Right lobe of liver (tissue), 6 donors: ENCODE results near the gene HOXD1. TPM values are rescaled to one million over a fixed set of nuclear protein-coding genes. Genes with fewer than 3 reads are reported as not detected.

Source experiments
- ATAC-seq, 4 donors: fragments of 200-7000 bp; cut with Tn5 transposase; one replicate each; pipeline ENCODE4 v1.9.1; 2020; ENCODE audit warnings: mild to moderate bottlenecking in 4 of 4, moderate library complexity in 4 of 4
- DNase-seq, 3 donors: peaks; one replicate each; pipeline ENCODE4 v3.0.0-alpha.2; 2020
- H3K27ac ChIP-seq, 3 donors: fragments of 200-600 bp; one replicate each; pipeline ENCODE4 v1.8.0; 2022
- H3K27me3 ChIP-seq, 2 donors: fragments of 200-600 bp; one replicate each; pipeline ENCODE4 v1.8.0; 2022
- H3K36me3 ChIP-seq, 4 donors: fragments of 200-600 bp; sonication (generic) in 1 of 4; one replicate each; pipeline versions ENCODE4 v1.5.1 to v1.8.0; 2017 to 2022; ENCODE audit warnings: control low read depth in 1 of 4
- H3K4me1 ChIP-seq, 4 donors: fragments of 200-600 bp; sonication (generic) in 1 of 4; one replicate each; pipeline versions ENCODE4 v1.5.1 to v1.8.0; 2017 to 2022; ENCODE audit warnings: control low read depth in 1 of 4
- H3K4me3 ChIP-seq, 3 donors: fragments of 200-600 bp; one replicate each; pipeline ENCODE4 v1.8.0; 2022
- H3K9me3 ChIP-seq, 4 donors: fragments of 200-600 bp; sonication (generic) in 1 of 4; one replicate each; pipeline versions ENCODE4 v1.5.1 to v1.8.0; 2017 to 2022; ENCODE audit warnings: control low read depth in 1 of 4
- POLR2A ChIP-seq: fragments of 450-650 bp; IDR thresholded peaks from one replicate; pipeline ENCODE4 v1.6.1; 2017; ENCODE audit warnings: antibody characterized with exemption, mild to moderate bottlenecking
- WGBS: methylation state at CpG from one replicate; pipeline ENCODE4 v1.1.6; 2018; ENCODE audit warnings: low coverage, low lambda C conversion rate; ENCODE audit not compliant: insufficient coverage; ENCODE audit errors: missing lambda C conversion rate; 5-methylcytosine and 5-hydroxymethylcytosine counted together
- intact Hi-C, 2 donors: fragments of 100-400 bp; cut with DNase I; formaldehyde crosslinking; loops; one replicate each; pipeline versions ENCODE4 v1.11.2 to v1.14.1; 2022
- total RNA-seq, 6 experiments: library from RNA; depleted of rRNA in 2 of 6; stranded (reverse); fragments of >200 nt in 2 of 6; fragmentation: NEBNext Ultra II Directional in 3 of 6; extraction: Animal tissue kit (Norgen Biotek cat#: 25700) in 3 of 6; gene quantifications; one replicate each; pipeline versions ENCODE4 v1.1.0 to v1.2.4, GENCODE V29; 2016 to 2023
- TF ChIP-seq, protein P1 (sequence below), 4 donors: fragments of 200-600 bp in 3 of 4; fragments of 450-650 bp in 1 of 4; IDR thresholded peaks; one replicate each; pipeline versions ENCODE4 v1.5.1 to v1.8.0; 2016 to 2022; ENCODE audit warnings: antibody characterized with exemption in 4 of 4, mild to moderate bottlenecking in 2 of 4
- donor health status: DM: no; HTN: yes; CAD: no.
- donor health status: DM: no; HTN: no; CAD: no.
- donor health status: DM: no; HTN: no; CAD: no.
- donor health status: DM: no; HTN: yes; CAD: no.
- donor health status: DM: no; HTN: yes; CAD: no.

HOXD1 gene
- total RNA-seq, 6 experiments from 2014 or later: not detected

DNA sequence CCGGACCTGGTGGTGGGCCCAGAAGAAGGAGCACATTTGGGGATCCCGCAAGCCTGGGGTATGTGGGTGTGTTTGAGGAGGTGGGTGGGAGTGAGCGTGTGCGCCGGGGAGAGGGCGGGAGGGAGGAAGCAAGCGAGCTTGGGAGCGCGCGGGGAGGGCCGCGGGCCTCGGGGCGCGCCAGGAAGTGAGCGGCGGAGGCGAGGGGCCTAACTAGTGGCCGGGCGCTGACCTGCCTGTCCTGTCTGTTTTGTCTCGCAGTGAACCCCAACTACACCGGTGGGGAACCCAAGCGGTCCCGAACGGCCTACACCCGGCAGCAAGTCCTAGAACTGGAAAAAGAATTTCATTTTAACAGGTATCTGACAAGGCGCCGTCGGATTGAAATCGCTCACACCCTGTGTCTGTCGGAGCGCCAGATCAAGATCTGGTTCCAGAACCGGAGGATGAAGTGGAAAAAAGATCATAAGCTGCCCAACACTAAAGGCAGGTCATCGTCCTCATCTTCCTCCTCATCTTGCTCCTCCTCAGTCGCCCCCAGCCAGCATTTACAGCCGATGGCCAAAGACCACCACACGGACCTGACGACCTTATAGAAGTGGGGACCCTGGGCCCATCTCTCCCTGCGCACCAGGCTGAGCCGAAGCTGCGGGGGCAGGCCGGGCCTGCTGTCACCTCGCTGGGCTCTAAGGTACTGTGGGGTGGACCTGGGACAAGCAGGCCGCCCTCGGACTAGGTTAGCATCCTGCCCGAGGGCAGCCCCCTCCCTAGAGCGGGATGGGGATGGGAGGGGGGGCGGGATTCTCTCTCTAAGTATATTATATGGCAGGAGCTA, 35.9 kb upstream of the HOXD1 start:
- peaks cover 0 to 4% (median 0%) of the 10 kb centered on the region in 4 donors for H3K4me1 ChIP-seq
- H3K9me3 ChIP-seq: no peaks in the 10 kb centered on the region
- H3K27me3 ChIP-seq: peaks cover 0 to 82% of the 10 kb centered on the region in 2 donors
- 4% methylated on average over 23 of the region's 48 CpGs for WGBS
- intact Hi-C loops: no loop called here
- TF ChIP-seq, protein P1, sequence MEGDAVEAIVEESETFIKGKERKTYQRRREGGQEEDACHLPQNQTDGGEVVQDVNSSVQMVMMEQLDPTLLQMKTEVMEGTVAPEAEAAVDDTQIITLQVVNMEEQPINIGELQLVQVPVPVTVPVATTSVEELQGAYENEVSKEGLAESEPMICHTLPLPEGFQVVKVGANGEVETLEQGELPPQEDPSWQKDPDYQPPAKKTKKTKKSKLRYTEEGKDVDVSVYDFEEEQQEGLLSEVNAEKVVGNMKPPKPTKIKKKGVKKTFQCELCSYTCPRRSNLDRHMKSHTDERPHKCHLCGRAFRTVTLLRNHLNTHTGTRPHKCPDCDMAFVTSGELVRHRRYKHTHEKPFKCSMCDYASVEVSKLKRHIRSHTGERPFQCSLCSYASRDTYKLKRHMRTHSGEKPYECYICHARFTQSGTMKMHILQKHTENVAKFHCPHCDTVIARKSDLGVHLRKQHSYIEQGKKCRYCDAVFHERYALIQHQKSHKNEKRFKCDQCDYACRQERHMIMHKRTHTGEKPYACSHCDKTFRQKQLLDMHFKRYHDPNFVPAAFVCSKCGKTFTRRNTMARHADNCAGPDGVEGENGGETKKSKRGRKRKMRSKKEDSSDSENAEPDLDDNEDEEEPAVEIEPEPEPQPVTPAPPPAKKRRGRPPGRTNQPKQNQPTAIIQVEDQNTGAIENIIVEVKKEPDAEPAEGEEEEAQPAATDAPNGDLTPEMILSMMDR (IDR thresholded peaks at IDR 0.05): no peak
- TF ChIP-seq POLR2A: no peak
- DNase-seq: no peak
- H3K36me3 ChIP-seq: no peaks in the 10 kb centered on the region
- ATAC-seq: no peak
- H3K27ac ChIP-seq: no peak overlapping the region
- H3K4me3 ChIP-seq: no peak overlapping the region

DNA sequence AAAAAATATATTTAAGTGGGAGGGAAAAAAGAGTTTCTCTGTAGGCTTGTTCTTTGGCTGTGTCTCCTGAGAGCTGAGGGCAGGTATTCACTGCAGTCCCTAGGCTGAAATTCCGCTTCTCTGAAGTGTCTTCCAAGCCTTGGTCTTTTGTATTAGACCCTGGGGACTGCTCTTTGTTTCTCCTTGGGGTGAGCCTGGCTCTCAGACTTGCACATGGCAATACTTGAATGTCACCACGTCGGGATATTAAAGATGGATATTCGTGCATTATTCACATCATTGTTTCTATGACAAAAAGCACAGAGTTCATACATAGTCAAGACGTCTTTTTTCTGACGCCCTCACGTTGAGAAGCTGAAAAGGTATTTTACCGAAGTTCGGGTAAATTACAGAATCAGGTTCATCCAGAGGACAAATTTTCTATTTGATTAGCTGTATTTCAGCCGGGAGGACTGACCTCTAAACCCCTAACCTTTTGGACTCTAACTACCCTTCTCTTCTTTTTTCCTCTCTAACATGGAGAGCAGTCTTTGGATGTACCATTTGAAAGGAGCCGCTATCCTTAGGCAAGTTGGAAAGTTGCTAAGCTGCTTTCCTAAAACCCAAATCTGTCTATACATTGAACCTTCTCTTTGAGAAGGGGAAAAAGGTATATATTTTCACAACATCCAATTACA, 33.8 kb upstream of the HOXD1 start:
- TF ChIP-seq, protein P1 (IDR thresholded peaks at IDR 0.05): no peak
- TF ChIP-seq POLR2A: no peak
- 15% methylated on average over 11 of the region's 11 CpGs for WGBS
- H3K36me3 ChIP-seq: no peaks in the 10 kb centered on the region
- no peak overlapping the region for H3K4me3 ChIP-seq
- no peak overlapping the region for H3K27ac ChIP-seq
- ATAC-seq (no peak), DNase-seq (no peak)
- H3K27me3 ChIP-seq: peaks cover 0 to 78% of the 10 kb centered on the region in 2 donors
- intact Hi-C loops: no loop called here
- H3K4me1 ChIP-seq: peaks cover 0 to 11% (median 0%) of the 10 kb centered on the region in 4 donors
- no peaks in the 10 kb centered on the region for H3K9me3 ChIP-seq

DNA sequence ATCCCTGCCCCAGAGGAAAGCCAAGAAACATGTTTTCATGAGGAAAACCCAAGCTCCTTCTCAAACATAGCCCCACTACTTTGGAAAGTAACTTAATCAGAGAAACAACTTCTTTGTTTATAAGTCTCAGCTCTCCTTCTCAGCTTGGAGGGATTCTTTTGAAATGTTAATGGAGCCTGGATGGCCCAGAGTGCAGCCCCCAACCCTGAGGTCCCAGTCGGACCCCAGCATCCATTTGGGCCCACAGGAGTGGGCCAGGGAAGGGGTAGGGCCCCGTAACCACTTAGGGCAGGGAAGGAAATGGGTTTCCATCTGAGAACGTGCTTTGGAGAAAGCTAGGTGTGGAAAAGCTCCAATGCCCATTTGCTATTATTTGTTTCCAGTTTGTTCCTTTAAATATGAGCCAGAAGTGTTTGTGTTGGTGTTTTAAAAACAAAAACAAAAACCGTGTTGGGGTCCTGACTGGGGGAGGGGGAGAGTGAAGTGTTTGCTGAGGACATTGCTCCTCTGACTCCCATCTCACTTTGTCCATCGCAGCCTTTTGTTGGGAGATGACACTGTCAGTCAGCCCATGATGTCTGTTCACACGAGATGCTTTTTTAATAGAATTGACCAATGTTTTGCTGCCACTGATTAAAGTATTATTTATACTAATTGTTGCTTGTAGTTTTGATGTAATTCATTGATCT, 33.0 kb upstream of the HOXD1 start:
- WGBS: 10% methylated on average over 6 of the region's 6 CpGs
- TF ChIP-seq, protein P1 (IDR thresholded peaks at IDR 0.05): no peak
- no peak for TF ChIP-seq POLR2A
- H3K4me1 ChIP-seq: peaks cover 0 to 19% (median 0%) of the 10 kb centered on the region in 4 donors

DNA sequence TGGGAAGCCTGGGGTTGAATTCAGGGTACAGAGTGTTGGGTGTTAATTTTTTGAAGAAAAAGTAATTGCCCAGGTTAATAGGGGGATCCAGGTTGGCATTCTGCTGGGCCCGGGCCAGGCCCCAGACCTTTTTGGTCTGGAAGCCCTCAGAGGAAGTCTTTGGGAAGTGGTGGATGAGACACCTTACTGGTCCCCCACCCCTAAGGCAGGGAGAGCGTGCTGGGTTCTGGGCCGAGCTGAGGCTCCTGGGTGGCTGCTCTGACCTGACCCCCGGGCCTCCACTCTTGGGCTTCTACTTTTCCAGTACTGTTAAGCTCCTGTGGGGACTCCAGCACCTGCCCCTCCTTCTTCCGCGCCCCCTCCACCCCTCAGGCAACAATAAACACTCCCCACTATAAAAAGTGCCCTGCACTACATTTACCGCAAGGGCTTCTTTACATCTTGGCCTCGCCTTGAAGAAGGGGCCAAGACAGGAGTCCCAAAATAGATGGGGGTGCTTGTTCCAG, 32.1 kb upstream of the HOXD1 start:
- no peak for DNase-seq
- Histone ChIP-seq H3K36me3 (no peaks in the 10 kb centered on the region), H3K4me1 (peaks cover 0 to 20% (median 0%) of the 10 kb centered on the region in 4 donors)

More for the DNA sequence above, 33.0 kb upstream of the HOXD1 start:
- H3K36me3 ChIP-seq: no peaks in the 10 kb centered on the region
- ATAC-seq: no peak
- intact Hi-C loops: no loop called here
- H3K27ac ChIP-seq: no peak overlapping the region
- H3K9me3 ChIP-seq: no peaks in the 10 kb centered on the region
- no peak for DNase-seq
- H3K4me3 ChIP-seq: no peak overlapping the region
- H3K27me3 ChIP-seq: peaks cover 0 to 73% of the 10 kb centered on the region in 2 donors

More for the DNA sequence above, 32.1 kb upstream of the HOXD1 start:
- Histone ChIP-seq H3K27ac (no peak overlapping the region), H3K9me3 (no peaks in the 10 kb centered on the region), H3K4me3 (no peak overlapping the region), H3K27me3 (peaks cover 0 to 72% of the 10 kb centered on the region in 2 donors)
- WGBS: 15% methylated on average over 5 of the region's 8 CpGs
- ATAC-seq: no peak
- intact Hi-C loops: no loop called here
- TF ChIP-seq, protein P1 (IDR thresholded peaks at IDR 0.05): no peak
- TF ChIP-seq POLR2A: no peak
